ENCODE results near the gene MYRF. TPM values are rescaled to one million over a fixed set of nuclear protein-coding genes. Genes with fewer than 3 reads are reported as not detected.

The MYRF gene
- total RNA-seq, 1 donor from 2014 or later: not detected

DNA sequence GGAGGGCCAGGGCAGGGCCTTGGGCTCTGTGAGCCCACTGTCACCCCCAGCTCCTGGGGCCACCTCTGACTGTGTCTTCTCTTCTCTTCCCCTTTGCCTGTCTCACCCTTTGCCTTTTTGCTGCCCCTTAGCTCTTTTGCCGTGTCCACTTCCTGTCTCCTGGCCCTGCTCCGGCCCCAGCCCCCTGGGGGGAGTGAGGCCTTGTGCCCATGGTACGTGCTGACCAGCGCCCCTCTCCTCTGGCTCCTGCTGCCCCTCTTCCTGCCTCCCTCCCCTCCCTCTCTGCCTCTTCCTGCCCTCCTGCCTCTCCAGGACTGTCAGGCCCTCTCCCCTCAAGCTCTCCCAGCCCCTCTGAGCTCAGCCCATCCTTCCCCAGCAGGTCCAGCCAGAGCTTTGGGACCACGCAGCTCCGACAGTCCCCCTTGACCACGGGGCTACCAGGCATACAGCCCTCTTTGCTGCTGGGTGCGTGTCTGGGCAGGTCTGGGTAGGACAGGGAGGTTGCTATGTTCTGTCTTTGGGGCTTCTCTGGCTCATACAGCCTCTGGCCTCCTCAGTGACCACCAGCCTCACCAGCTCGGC, 28.2 kb downstream of the MYRF start:
- Histone ChIP-seq H3K4me3 (no peak overlapping the region), H3K36me3 (peaks cover 14% of the 10 kb centered on the region in 2 donors)
- TF ChIP-seq, protein P1, sequence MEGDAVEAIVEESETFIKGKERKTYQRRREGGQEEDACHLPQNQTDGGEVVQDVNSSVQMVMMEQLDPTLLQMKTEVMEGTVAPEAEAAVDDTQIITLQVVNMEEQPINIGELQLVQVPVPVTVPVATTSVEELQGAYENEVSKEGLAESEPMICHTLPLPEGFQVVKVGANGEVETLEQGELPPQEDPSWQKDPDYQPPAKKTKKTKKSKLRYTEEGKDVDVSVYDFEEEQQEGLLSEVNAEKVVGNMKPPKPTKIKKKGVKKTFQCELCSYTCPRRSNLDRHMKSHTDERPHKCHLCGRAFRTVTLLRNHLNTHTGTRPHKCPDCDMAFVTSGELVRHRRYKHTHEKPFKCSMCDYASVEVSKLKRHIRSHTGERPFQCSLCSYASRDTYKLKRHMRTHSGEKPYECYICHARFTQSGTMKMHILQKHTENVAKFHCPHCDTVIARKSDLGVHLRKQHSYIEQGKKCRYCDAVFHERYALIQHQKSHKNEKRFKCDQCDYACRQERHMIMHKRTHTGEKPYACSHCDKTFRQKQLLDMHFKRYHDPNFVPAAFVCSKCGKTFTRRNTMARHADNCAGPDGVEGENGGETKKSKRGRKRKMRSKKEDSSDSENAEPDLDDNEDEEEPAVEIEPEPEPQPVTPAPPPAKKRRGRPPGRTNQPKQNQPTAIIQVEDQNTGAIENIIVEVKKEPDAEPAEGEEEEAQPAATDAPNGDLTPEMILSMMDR (IDR thresholded peaks at IDR 0.05): no peak

DNA sequence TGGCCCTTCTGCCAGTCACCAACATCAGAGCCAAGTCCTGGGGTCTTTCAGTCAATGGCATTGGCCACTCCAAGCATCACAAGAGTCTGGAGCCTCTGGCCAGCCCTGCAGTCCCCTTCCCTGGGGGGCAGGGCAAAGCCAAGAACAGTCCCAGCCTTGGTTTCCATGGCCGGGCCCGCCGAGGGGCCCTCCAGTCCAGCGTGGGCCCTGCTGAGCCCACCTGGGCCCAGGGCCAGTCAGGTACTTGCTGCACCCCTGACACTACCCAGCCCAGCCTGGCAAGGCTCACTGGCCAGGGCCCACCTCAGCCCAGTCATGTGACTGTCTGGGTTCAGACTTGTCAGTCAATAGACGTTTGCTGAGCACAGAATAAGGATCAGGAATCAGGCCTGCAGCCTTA, 29.1 kb downstream of the MYRF start:
- H3K27ac ChIP-seq: no peak overlapping the region
- no peaks in the 10 kb centered on the region for H3K4me1 ChIP-seq
- H3K36me3 ChIP-seq: peaks cover 23% of the 10 kb centered on the region in 2 donors
- no peaks in the 10 kb centered on the region for H3K9me3 ChIP-seq
- intact Hi-C loops (cut with DNase I): no loop called here
- TF ChIP-seq, protein P1 (IDR thresholded peaks at IDR 0.05): no peak
- no peaks in the 10 kb centered on the region for H3K27me3 ChIP-seq
- no peak for DNase-seq (ENCODE audit: low spot score in 2 of 2)
- no peak overlapping the region for H3K4me3 ChIP-seq

More for the DNA sequence above, 28.2 kb downstream of the MYRF start:
- Histone ChIP-seq H3K4me1 (no peaks in the 10 kb centered on the region), H3K9me3 (no peaks in the 10 kb centered on the region), H3K27me3 (no peaks in the 10 kb centered on the region), H3K27ac (no peak overlapping the region)
- intact Hi-C loops (cut with DNase I): no loop called here
- no peak for DNase-seq (ENCODE audit: low spot score in 2 of 2)

DNA sequence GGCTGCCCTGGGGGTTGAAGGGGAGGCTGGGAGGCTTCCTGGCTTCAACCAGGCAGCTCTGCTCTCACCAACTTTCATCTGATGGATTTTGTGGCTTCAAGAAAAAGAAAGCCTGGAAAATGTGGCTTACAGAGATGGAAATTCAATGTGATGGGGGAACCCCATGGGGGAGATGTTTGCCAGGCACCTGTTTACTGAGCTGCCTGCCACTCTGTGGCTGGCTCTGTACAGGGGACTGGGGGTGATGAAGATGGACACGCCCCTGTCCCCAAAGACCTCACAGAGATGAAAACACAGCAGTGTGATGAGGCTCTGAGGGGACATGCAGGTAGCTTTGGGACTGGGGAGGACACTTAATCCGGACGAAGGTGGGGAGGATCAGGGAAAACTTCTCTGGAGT, 29.9 kb downstream of the MYRF start:
- no peak overlapping the region for H3K4me3 ChIP-seq
- no peaks in the 10 kb centered on the region for H3K4me1 ChIP-seq
- H3K27ac ChIP-seq: no peak overlapping the region
- H3K9me3 ChIP-seq: no peaks in the 10 kb centered on the region
- TF ChIP-seq, protein P1 (IDR thresholded peaks at IDR 0.05): no peak
- no peaks in the 10 kb centered on the region for H3K27me3 ChIP-seq
- peaks cover 24 to 30% of the 10 kb centered on the region in 2 donors for H3K36me3 ChIP-seq
- no peak for DNase-seq (ENCODE audit: low spot score in 2 of 2)
- intact Hi-C loops (cut with DNase I): no loop called here

DNA sequence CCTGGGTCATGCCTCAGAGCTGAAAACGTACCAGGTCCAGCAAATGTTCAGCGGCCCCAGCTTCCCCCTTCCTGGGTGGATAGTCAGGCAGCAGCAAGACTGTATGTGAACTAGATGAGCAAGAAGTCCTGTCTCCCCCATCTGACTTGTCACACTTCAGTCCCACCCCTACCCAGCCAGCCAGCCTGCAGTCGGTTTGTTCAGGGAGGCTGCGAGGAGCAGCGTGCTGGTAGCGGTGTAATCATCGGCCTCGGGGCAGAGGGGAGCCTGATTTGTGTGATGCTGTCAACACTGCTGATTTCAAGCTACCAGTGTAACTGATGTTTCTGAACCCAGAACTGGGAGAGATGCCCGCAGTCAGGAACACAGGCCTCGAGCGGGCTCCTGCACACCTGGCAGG, 30.4 kb downstream of the MYRF start:
- peaks cover 27 to 35% of the 10 kb centered on the region in 2 donors for H3K36me3 ChIP-seq
- intact Hi-C loops (cut with DNase I): no loop called here
- H3K4me1 ChIP-seq: no peaks in the 10 kb centered on the region
- no peaks in the 10 kb centered on the region for H3K27me3 ChIP-seq
- H3K27ac ChIP-seq: no peak overlapping the region
- DNase-seq (ENCODE audit: low spot score in 2 of 2): no peak
- no peak overlapping the region for H3K4me3 ChIP-seq
- no peaks in the 10 kb centered on the region for H3K9me3 ChIP-seq
- TF ChIP-seq, protein P1 (IDR thresholded peaks at IDR 0.05): no peak

DNA sequence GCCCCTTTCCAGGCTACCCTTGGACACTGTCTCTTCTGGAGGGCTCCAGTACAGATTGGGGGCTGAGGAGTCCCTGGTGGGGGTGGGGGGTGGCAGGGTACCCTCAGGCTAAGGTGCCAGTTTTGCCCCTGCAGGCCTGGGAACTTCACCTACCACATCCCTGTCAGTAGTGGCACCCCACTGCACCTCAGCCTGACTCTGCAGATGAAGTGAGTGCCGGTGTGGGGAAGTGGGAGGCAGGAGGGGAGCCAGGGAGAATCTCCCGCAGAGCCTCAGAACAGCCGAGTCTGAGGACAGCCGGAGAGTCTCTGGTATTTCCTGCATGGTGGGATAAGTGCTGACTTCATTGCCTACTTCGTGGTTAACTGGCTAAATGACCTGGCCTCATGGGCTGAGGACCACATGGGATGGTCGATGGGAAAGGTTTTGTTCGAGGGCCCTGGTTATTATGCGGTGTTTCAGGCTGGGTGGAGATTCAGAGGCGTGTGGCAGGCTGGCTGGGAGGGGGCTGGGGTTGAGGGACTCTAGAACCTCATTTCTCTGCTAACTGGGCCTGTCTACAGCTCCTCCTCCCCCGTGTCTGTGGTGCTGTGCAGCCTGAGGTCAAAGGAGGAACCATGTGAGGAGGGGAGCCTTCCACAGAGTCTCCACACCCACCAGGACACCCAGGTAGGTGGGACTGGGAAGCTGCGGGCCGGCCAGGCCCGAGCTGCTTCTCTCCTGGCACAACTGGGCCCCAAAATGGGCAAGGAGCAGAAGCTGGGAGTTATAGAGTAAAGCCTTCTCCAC, 31.5 kb downstream of the MYRF start:
- DNase-seq (ENCODE audit: low spot score in 2 of 2): no peak
- intact Hi-C loops (cut with DNase I): no loop called here
- Histone ChIP-seq H3K4me1 (no peaks in the 10 kb centered on the region), H3K27ac (no peak overlapping the region), H3K36me3 (peaks cover 38 to 46% of the 10 kb centered on the region in 2 donors), H3K4me3 (no peak overlapping the region), H3K9me3 (no peaks in the 10 kb centered on the region), H3K27me3 (no peaks in the 10 kb centered on the region)
- TF ChIP-seq, protein P1 (IDR thresholded peaks at IDR 0.05): no peak

All from ascending aorta (tissue), 2 donors.